GM12874 (cell line): ENCODE measurements around the gene TRAF1.

Experiments
- CTCF ChIP-seq: IDR thresholded peaks from 2 replicates; pipeline ENCODE4 v1.5.1; 2011; ENCODE audit warnings: low read depth, mild to moderate bottlenecking, control low read depth, low read length, moderate library complexity; ENCODE audit not compliant: insufficient read depth

TRAF1 gene

GRCh38 chr9:120937596-120937995, 11.0 kb upstream of the TRAF1 start:
- no peak for TF ChIP-seq CTCF

DNA sequence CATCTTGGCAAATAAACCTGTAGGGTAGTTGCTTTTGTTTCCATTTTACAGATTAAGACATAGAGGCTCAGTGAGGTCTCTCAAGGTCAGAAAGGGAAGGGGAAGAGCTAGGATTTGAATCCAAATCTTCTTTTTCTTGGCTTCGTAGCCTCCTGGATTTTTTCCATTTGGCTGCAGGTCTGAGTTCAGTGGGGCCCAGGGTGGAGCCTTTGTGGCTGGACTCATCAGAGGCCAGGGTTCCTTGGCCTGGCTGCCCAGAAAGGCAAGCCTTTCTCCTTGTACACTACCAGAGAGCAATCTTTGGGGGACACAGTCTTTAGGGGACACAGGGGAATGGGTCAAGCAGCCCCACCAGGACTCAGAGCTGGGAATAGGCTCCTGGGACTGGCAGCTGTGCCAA, 10.5 kb upstream of the TRAF1 start:
- TF ChIP-seq CTCF: no peak

GRCh38 chr9:120936764-120937122, 10.1 kb upstream of the TRAF1 start:
- no peak for TF ChIP-seq CTCF

- TF ChIP-seq CTCF: peak; percentile 82
These were observed 9.6 kb upstream of the TRAF1 start for GRCh38 chr9:120936011-120936763.

DNA sequence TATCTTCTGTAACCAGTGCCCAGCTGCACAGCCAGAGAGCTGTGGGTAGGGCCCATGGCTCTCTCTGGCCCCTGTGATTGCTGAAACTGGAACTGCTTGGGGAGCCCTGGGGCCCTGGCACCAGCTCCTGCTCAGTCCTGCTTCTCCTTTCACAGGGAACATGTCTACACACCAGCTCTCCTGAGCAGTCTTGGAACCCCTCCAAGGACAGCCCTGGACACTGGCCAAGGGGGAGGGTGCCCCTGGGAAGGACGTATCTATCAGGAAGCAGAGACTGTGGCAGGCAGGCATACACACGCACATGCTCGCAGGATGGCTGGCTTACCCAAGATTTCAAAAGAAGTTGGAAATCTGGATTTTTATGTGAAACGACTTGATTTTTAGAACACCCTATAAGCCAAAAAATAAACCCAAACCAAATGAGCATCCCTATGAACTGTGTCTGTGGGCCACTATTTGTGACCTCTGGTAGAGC, 8.8 kb upstream of the TRAF1 start:
- no peak for TF ChIP-seq CTCF

GRCh38 chr9:120934281-120934680, 7.7 kb upstream of the TRAF1 start:
- TF ChIP-seq CTCF: no peak

GRCh38 chr9:120933310-120934055, 6.9 kb upstream of the TRAF1 start:
- no peak for TF ChIP-seq CTCF
